PFSK-1 (cell line): ENCODE data around the gene PLEKHG3.

Experiments used
- FOXP2 ChIP-seq: optimal IDR thresholded peaks from 2 replicates; pipeline ENCODE3; 2011; ENCODE audit warnings: borderline replicate concordance, control low read depth, inconsistent platforms; ENCODE audit not compliant: insufficient read depth; ENCODE audit errors: extremely low read length, extremely low read depth
- POLR2AphosphoS5 ChIP-seq: IDR thresholded peaks from 2 replicates; pipeline ENCODE4 v1.6.1; 2012; ENCODE audit warnings: low read depth, mild to moderate bottlenecking, control low read depth, low read length, moderate library complexity
- REST ChIP-seq, 2 experiments: IDR thresholded peaks; 2 replicates each; pipeline versions ENCODE4 v1.6.1 to v1.8.0; 2011 to 2012; ENCODE audit warnings: low read depth in 2 of 2, low read length in 2 of 2, control low read depth in 1 of 2, inconsistent platforms in 1 of 2, mild to moderate bottlenecking in 1 of 2, moderate library complexity in 1 of 2; ENCODE audit not compliant: insufficient read depth in 1 of 2
- SIN3A ChIP-seq: IDR thresholded peaks from 2 replicates; pipeline ENCODE4 v1.6.1; 2012; ENCODE audit warnings: mild to moderate bottlenecking, low read length, moderate library complexity, borderline replicate concordance; ENCODE audit not compliant: insufficient read depth
- TAF1 ChIP-seq: IDR thresholded peaks from 2 replicates; pipeline ENCODE4 v1.6.1; 2012; ENCODE audit warnings: low read length, control low read depth, borderline replicate concordance; ENCODE audit not compliant: insufficient read depth

The PLEKHG3 gene

GRCh38 chr14:64676410-64677008 is 27.7 kb upstream of the PLEKHG3 start:
- no peak for TF ChIP-seq SIN3A
- no peak for TF ChIP-seq TAF1
- TF ChIP-seq FOXP2: no peak
- TF ChIP-seq REST (IDR thresholded peaks at IDR 0.05; ENCODE audit: insufficient read depth in 1 of 2, low read depth in 2 of 2, low read length in 2 of 2): no peak
- no peak for TF ChIP-seq POLR2AphosphoS5

GRCh38 chr14:64680013-64680713 is 24.1 kb upstream of the PLEKHG3 start:
- TF ChIP-seq FOXP2: no peak
- no peak for TF ChIP-seq TAF1
- TF ChIP-seq REST (IDR thresholded peaks at IDR 0.05; ENCODE audit: insufficient read depth in 1 of 2, low read depth in 2 of 2, low read length in 2 of 2): no peak
- TF ChIP-seq POLR2AphosphoS5: no peak
- no peak for TF ChIP-seq SIN3A

- TF ChIP-seq SIN3A (no peak), FOXP2 (no peak), TAF1 (no peak)
Measured at GRCh38 chr14:64680714-64681065, 23.5 kb upstream of the PLEKHG3 start.

GRCh38 chr14:64681796-64682710 is 22.2 kb upstream of the PLEKHG3 start:
- no peak for TF ChIP-seq POLR2AphosphoS5
- TF ChIP-seq SIN3A: no peak
- TF ChIP-seq FOXP2: no peak

GRCh38 chr14:64682843-64683242 is 21.4 kb upstream of the PLEKHG3 start:
- TF ChIP-seq POLR2AphosphoS5 (no peak), FOXP2 (no peak), REST (IDR thresholded peaks at IDR 0.05; ENCODE audit: insufficient read depth in 1 of 2, low read depth in 2 of 2, low read length in 2 of 2) (no peak), TAF1 (no peak), SIN3A (no peak)

GRCh38 chr14:64683264-64683663 is 21.0 kb upstream of the PLEKHG3 start:
- TF ChIP-seq FOXP2 (no peak), SIN3A (no peak), POLR2AphosphoS5 (no peak), TAF1 (no peak), REST (IDR thresholded peaks at IDR 0.05; ENCODE audit: insufficient read depth in 1 of 2, low read depth in 2 of 2, low read length in 2 of 2) (no peak)
